IgD-negative memory B cell (primary cell): ENCODE measurements around the gene HOXD11. TPM values are rescaled to one million over a fixed set of nuclear protein-coding genes. Genes with fewer than 3 reads are reported as not detected.

Source experiments
- polyA plus RNA-seq: library from polyadenylated mRNA; unstranded; fragments of 300-500 nt; fragmentation: Illumina TruSeq; gene quantifications from one replicate; pipeline ENCODE4 v1.2.3, GENCODE V29; 2021

The HOXD11 gene
- polyA plus RNA-seq, 1 donor from 2014 or later: not detected

Other genes starting within 250 kb of the HOXD11 start
- gene LNPK, start 105.0 kb upstream of the HOXD11 start, polyA plus RNA-seq: 10.4 TPM
- not detected for gene EVX2, start 23.3 kb upstream of the HOXD11 start, polyA plus RNA-seq
- not detected for gene HOXD13, start 14.6 kb upstream of the HOXD11 start, polyA plus RNA-seq
- gene HOXD12, start 7.5 kb upstream of the HOXD11 start, polyA plus RNA-seq: not detected
- gene HOXD10, start 9.5 kb downstream of the HOXD11 start, polyA plus RNA-seq: not detected
- not detected for gene HOXD9, start 15.4 kb downstream of the HOXD11 start, polyA plus RNA-seq
- not detected for gene HOXD8, start 22.4 kb downstream of the HOXD11 start, polyA plus RNA-seq
- gene HOXD4, start 44.3 kb downstream of the HOXD11 start, polyA plus RNA-seq: not detected
- gene HOXD3, start 50.0 kb downstream of the HOXD11 start, polyA plus RNA-seq: not detected
- not detected for gene HOXD1, start 81.4 kb downstream of the HOXD11 start, polyA plus RNA-seq
- 21.7 TPM for gene MTX2, start 162.2 kb downstream of the HOXD11 start, polyA plus RNA-seq